ENCODE data around the gene SLC66A3.

The SLC66A3 gene

GRCh38 chr2:11155381-11156035 is at the start of gene SLC66A3:
Gene SLC66A3, plus strand, starts transcription at chr2:11155467. Its CDS starts 80 bp downstream, at chr2:11155547.
- no peak for FAIRE-seq

GRCh38 chr2:11109002-11109401 is 46.3 kb upstream of the SLC66A3 start:
- FAIRE-seq, result no peak

- no peak for FAIRE-seq
These were observed 42.3 kb upstream of the SLC66A3 start for GRCh38 chr2:11112870-11113428.

GRCh38 chr2:11117776-11118175 is 37.5 kb upstream of the SLC66A3 start:
- no peak for FAIRE-seq

- FAIRE-seq, result no peak
These were observed 36.5 kb upstream of the SLC66A3 start for GRCh38 chr2:11118761-11119160.

- no peak for FAIRE-seq
These were observed 34.0 kb upstream of the SLC66A3 start for GRCh38 chr2:11121099-11121822.

GRCh38 chr2:11121823-11122155 is 33.5 kb upstream of the SLC66A3 start:
- no peak for FAIRE-seq

- no peak for FAIRE-seq
These were observed 32.9 kb upstream of the SLC66A3 start for GRCh38 chr2:11122380-11122779.

GRCh38 chr2:11123001-11123809 is 32.1 kb upstream of the SLC66A3 start:
- FAIRE-seq, result no peak

- no peak for FAIRE-seq
These were observed 31.2 kb upstream of the SLC66A3 start for GRCh38 chr2:11123856-11124759.

GRCh38 chr2:11124760-11125068 is 30.6 kb upstream of the SLC66A3 start:
- no peak for FAIRE-seq

GRCh38 chr2:11127761-11128160 is 27.5 kb upstream of the SLC66A3 start:
- no peak for FAIRE-seq

GRCh38 chr2:11128243-11128951 is 26.9 kb upstream of the SLC66A3 start:
- no peak for FAIRE-seq

- no peak for FAIRE-seq
These were observed 25.4 kb upstream of the SLC66A3 start for GRCh38 chr2:11129598-11130449.

GRCh38 chr2:11131166-11131920 is 23.9 kb upstream of the SLC66A3 start:
- no peak for FAIRE-seq

GRCh38 chr2:11132036-11132671 is 23.1 kb upstream of the SLC66A3 start:
- no peak for FAIRE-seq

GRCh38 chr2:11133238-11133935 is 21.9 kb upstream of the SLC66A3 start:
- no peak for FAIRE-seq

- FAIRE-seq, result no peak
These were observed 21.3 kb upstream of the SLC66A3 start for GRCh38 chr2:11133936-11134320.

- no peak for FAIRE-seq
These were observed 20.9 kb upstream of the SLC66A3 start for GRCh38 chr2:11134349-11134748.

All from A204.1 (cell line).